H9 (cell line): ENCODE data around the gene TIFAB. TPM values are rescaled to one million over a fixed set of nuclear protein-coding genes. Genes with fewer than 3 reads are reported as not detected.

Source experiments
- DNase-seq: peaks from one replicate; pipeline ENCODE4 v3.0.0-alpha.2; 2017
- H2AFZ ChIP-seq: one replicate; pipeline ENCODE4 v1.6.1; 2013; ENCODE audit warnings: mild to moderate bottlenecking, low read length, control low read depth, moderate library complexity
- H2AK5ac ChIP-seq: 2 replicates; pipeline ENCODE4 v1.6.1; 2013; ENCODE audit warnings: low read length, control low read depth, mixed read lengths; ENCODE audit not compliant: insufficient read length
- H2BK120ac ChIP-seq: one replicate; pipeline ENCODE4 v1.6.1; 2013; ENCODE audit warnings: low read depth, mild to moderate bottlenecking, low read length, control low read depth, inconsistent platforms; ENCODE audit not compliant: poor library complexity, severe bottlenecking
- H2BK12ac ChIP-seq: 2 replicates; pipeline ENCODE4 v1.6.1; 2013; ENCODE audit warnings: low read length, control low read depth, mixed read lengths, low read depth; ENCODE audit not compliant: insufficient read length
- H2BK15ac ChIP-seq: 2 replicates; pipeline ENCODE4 v1.6.1; 2013; ENCODE audit warnings: low read depth, low read length, control low read depth
- H2BK20ac ChIP-seq: one replicate; pipeline ENCODE4 v1.6.1; 2013; ENCODE audit warnings: low read depth, mild to moderate bottlenecking, low read length, control low read depth, inconsistent platforms; ENCODE audit not compliant: poor library complexity, severe bottlenecking
- H2BK5ac ChIP-seq: 2 replicates; pipeline ENCODE4 v1.6.1; 2013; ENCODE audit warnings: low read length, control low read depth, mixed read lengths; ENCODE audit not compliant: insufficient read length
- H3K14ac ChIP-seq: 2 replicates; pipeline ENCODE4 v1.6.1; 2013; ENCODE audit warnings: low read length, control low read depth; ENCODE audit not compliant: insufficient read depth
- H3K18ac ChIP-seq: 2 replicates; pipeline ENCODE4 v1.6.1; 2013; ENCODE audit warnings: low read depth, mild to moderate bottlenecking, mixed read lengths, low read length, control low read depth; ENCODE audit not compliant: insufficient read length
- H3K23ac ChIP-seq: 2 replicates; pipeline ENCODE4 v1.6.1; 2013; ENCODE audit warnings: low read length, control low read depth, mixed read lengths, low read depth; ENCODE audit not compliant: insufficient read length
- H3K23me2 ChIP-seq: 2 replicates; pipeline ENCODE4 v1.6.1; 2013; ENCODE audit warnings: low read depth, mild to moderate bottlenecking, mixed read lengths, low read length, control low read depth; ENCODE audit not compliant: insufficient read length, poor library complexity, severe bottlenecking
- H3K27ac ChIP-seq: 2 replicates; pipeline ENCODE4 v1.5.1; 2013; ENCODE audit warnings: low read length, control low read depth, mixed read lengths, low read depth; ENCODE audit not compliant: insufficient read length
- H3K27me3 ChIP-seq: 2 replicates; pipeline ENCODE4 v1.6.1; 2013; ENCODE audit warnings: low read length, control low read depth, inconsistent platforms; ENCODE audit not compliant: insufficient read depth
- H3K4ac ChIP-seq: 2 replicates; pipeline ENCODE4 v1.6.1; 2013; ENCODE audit warnings: low read depth, mild to moderate bottlenecking, control low read depth, inconsistent platforms, low read length, moderate library complexity
- H3K4me1 ChIP-seq: 2 replicates; pipeline ENCODE4 v1.6.1; 2013; ENCODE audit warnings: low read length, control low read depth, inconsistent platforms; ENCODE audit not compliant: insufficient read depth
- H3K4me2 ChIP-seq: 2 replicates; pipeline ENCODE4 v1.6.1; 2013; ENCODE audit warnings: low read length, control low read depth, mixed read lengths; ENCODE audit not compliant: insufficient read length, insufficient read depth
- H3K56ac ChIP-seq: 2 replicates; pipeline ENCODE4 v1.6.1; 2013; ENCODE audit warnings: low read depth, mild to moderate bottlenecking, mixed read lengths, low read length, control low read depth; ENCODE audit not compliant: insufficient read length
- H3K79me1 ChIP-seq: 2 replicates; pipeline ENCODE4 v1.6.1; 2013; ENCODE audit warnings: low read depth, mild to moderate bottlenecking, moderate library complexity, low read length, control low read depth, inconsistent platforms; ENCODE audit not compliant: insufficient read depth, poor library complexity, severe bottlenecking
- H3K79me2 ChIP-seq: 2 replicates; pipeline ENCODE4 v1.6.1; 2013; ENCODE audit warnings: low read length, control low read depth, inconsistent platforms; ENCODE audit not compliant: insufficient read depth
- H3K9ac ChIP-seq: 2 replicates; pipeline ENCODE4 v1.6.1; 2013; ENCODE audit warnings: low read length, control low read depth, mixed read lengths; ENCODE audit not compliant: insufficient read length; ENCODE audit errors: extremely low read depth
- H3K9me3 ChIP-seq: one replicate; pipeline ENCODE4 v1.6.1; 2013; ENCODE audit warnings: low read depth, low read length, inconsistent platforms; ENCODE audit not compliant: control insufficient read depth
- H3T11ph ChIP-seq: one replicate; pipeline ENCODE4 v1.6.1; 2013; ENCODE audit warnings: mild to moderate bottlenecking, low read length, control low read depth, inconsistent platforms
- H4K20me1 ChIP-seq: one replicate; pipeline ENCODE4 v1.6.1; 2013; ENCODE audit not compliant: control insufficient read depth, insufficient read length, insufficient read depth
- H4K5ac ChIP-seq: 2 replicates; pipeline ENCODE4 v1.6.1; 2013; ENCODE audit warnings: low read depth, mild to moderate bottlenecking, mixed read lengths, low read length, control low read depth; ENCODE audit not compliant: insufficient read length
- H4K8ac ChIP-seq: replicated peaks from 2 replicates; pipeline ENCODE4 v1.6.1; 2013; ENCODE audit warnings: low read length, control low read depth, mixed read lengths, low read depth; ENCODE audit not compliant: insufficient read length
- H4K91ac ChIP-seq: 2 replicates; pipeline ENCODE4 v1.6.1; 2013; ENCODE audit warnings: low read depth, mild to moderate bottlenecking, moderate library complexity, mixed read lengths, low read length, control low read depth; ENCODE audit not compliant: insufficient read length
- H3K27ac Mint-ChIP-seq, 3 experiments: 2 replicates in 2 of 3; 3 replicates in 1 of 3; pipeline ENCODE4 v1.8.0; 2020 to 2021; ENCODE audit warnings: mixed read lengths in 3 of 3, mild to moderate bottlenecking in 1 of 3, moderate library complexity in 1 of 3
- H3K27me3 Mint-ChIP-seq: 2 replicates; pipeline ENCODE4 v1.8.0; 2021; ENCODE audit warnings: low read depth, mild to moderate bottlenecking, moderate library complexity, mixed read lengths
- H3K36me3 Mint-ChIP-seq, 3 experiments: 2 replicates in 2 of 3; 3 replicates in 1 of 3; pipeline ENCODE4 v1.8.0; 2020 to 2021; ENCODE audit warnings: low read depth in 3 of 3, mixed read lengths in 3 of 3; ENCODE audit not compliant: insufficient read depth in 1 of 3
- H3K4me1 Mint-ChIP-seq, 2 experiments: 2 replicates each; pipeline ENCODE4 v1.8.0; 2020; ENCODE audit warnings: mixed read lengths in 2 of 2
- H3K4me3 Mint-ChIP-seq, 2 experiments: 2 replicates in 1 of 2; 3 replicates in 1 of 2; pipeline ENCODE4 v1.8.0; 2020 to 2021; ENCODE audit warnings: mild to moderate bottlenecking in 2 of 2, mixed read lengths in 2 of 2, moderate library complexity in 1 of 2
- H3K9me3 Mint-ChIP-seq, 2 experiments: 2 replicates in 1 of 2; 3 replicates in 1 of 2; pipeline ENCODE4 v1.8.0; 2020; ENCODE audit warnings: mild to moderate bottlenecking in 2 of 2, mixed read lengths in 2 of 2, moderate library complexity in 1 of 2
- CTCF ChIP-seq: fragments of 200-600 bp; sonication (generic); conservative IDR thresholded peaks from 3 replicates; pipeline ENCODE4 v1.8.0; 2021; ENCODE audit warnings: antibody characterized with exemption, mild to moderate bottlenecking
- WGBS: extraction: QIAGEN DNeasy Blood & Tissue Kit; methylation state at CpG from one replicate; pipeline ENCODE4 v1.1.7; 2013; ENCODE audit warnings: missing lambda C conversion rate, low lambda C conversion rate, mixed read lengths; ENCODE audit not compliant: insufficient read length; ENCODE audit errors: extremely low coverage; 5-methylcytosine and 5-hydroxymethylcytosine counted together
- total RNA-seq: library from RNA; stranded (reverse); gene quantifications from 2 replicates; pipeline ENCODE4 v1.2.1, GENCODE V29; 2021

The TIFAB gene
- total RNA-seq, 1 experiment from 2014 or later, result not detected

DNA sequence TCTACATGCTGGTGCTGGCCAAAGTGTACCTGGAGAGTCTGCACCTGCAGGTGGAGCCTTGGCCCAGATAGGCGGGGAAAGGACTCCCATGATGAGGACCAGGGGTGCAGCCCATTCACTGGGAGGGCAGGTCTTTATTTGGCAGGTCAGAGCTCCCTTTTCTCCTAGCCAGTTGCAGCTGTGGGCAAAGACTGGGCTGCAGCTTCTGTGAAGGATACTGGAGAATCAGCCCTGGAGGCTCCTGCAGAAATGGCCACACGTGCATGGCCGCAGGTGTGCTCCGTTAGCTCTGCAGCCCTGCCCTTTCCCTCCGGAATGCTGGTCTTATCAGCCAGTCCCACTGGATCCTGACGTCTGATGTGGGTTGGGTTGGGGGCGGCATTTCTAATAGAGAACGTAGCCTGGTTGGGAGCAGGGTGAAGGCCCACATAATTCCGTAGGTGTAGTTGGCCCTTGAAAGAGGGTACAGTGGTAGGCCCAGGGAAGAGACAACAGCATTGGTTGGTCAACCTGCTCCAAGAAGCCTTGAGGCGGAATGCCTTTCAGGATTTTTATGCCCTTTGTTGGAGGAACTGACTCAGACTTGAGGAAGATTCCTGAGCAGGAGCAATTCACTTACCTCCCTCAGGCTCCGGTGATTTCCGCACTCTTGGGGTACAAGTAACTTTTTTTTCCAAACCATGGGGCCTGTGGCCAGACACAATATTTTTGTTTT lies 22.0 kb upstream of the TIFAB start:
- Histone ChIP-seq H3K18ac (no peak overlapping the region), H2BK20ac (no peak overlapping the region), H4K5ac (no peak overlapping the region), H3K14ac (no peak overlapping the region; the same call in 1 of the 2 replicates), H4K91ac (no peak overlapping the region), H3K4me2 (no peak overlapping the region), H4K8ac (no peak overlapping the region), H3K23me2 (no peaks in the 10 kb centered on the region), H3K9ac (no peak overlapping the region), H3K4me1 (no peaks in the 10 kb centered on the region), H3K79me1 (no peaks in the 10 kb centered on the region), H3K9me3 (no peaks in the 10 kb centered on the region), H2BK15ac (no peak overlapping the region), H3K79me2 (no peaks in the 10 kb centered on the region), H2BK120ac (no peak overlapping the region), H2BK5ac (no peak overlapping the region), H3K4ac (no peak overlapping the region), H3K27me3 (peaks cover 10% of the 10 kb centered on the region), H3K27ac (no peak overlapping the region), H3K56ac (no peak overlapping the region), H2AK5ac (no peak overlapping the region), H4K20me1 (no peaks in the 10 kb centered on the region), H2BK12ac (no peak overlapping the region), H3K23ac (no peak overlapping the region), H2AFZ (no peak overlapping the region), H3T11ph (no peak overlapping the region)
- no peak for TF ChIP-seq CTCF
- Mint-ChIP-seq H3K4me3 (no peak overlapping the region), H3K36me3 (no peaks in the 10 kb centered on the region), H3K27ac (no peak overlapping the region), H3K27me3 (peaks cover 79% of the 10 kb centered on the region), H3K4me1 (peaks cover 17 to 28% of the 10 kb centered on the region in 2 experiments), H3K9me3 (no peaks in the 10 kb centered on the region; a peak in 1 of 5 replicates)
- no CpG with 5 or more reads among the region's 12 CpGs for WGBS
- no peak for DNase-seq
